Measurements from ENCODE around the gene CD101.

The CD101 gene

GRCh38 chr1:117061986-117062415 is 60.4 kb downstream of the CD101 start:
- no peaks in the 10 kb centered on the region for H3K9me3 ChIP-seq (ENCODE audit: insufficient read depth, low read length, severe bottlenecking)
- no peak overlapping the region for H2AFZ ChIP-seq (ENCODE audit: low read depth, low read length)
- peak overlapping the region; percentile 18; the same call in 1 of the 2 replicates for H3K9ac ChIP-seq (ENCODE audit: low read depth, low read length)
- no peak overlapping the region for H3K27ac ChIP-seq (ENCODE audit: low read length)
- no peaks in the 10 kb centered on the region for H3K27me3 ChIP-seq (ENCODE audit: insufficient read depth, low read length, poor library complexity)
- H3K4me3 ChIP-seq (ENCODE audit: low read depth in 1 of 2, low read length in 2 of 2), result peak overlapping the region in 1 of 2 experiments; percentile 7; a peak in 1 of 4 replicates
- H3K4me2 ChIP-seq (ENCODE audit: insufficient read depth, low read length), result peak overlapping the region; percentile 74; the same call in 1 of the 2 replicates
- TF ChIP-seq, protein P1, sequence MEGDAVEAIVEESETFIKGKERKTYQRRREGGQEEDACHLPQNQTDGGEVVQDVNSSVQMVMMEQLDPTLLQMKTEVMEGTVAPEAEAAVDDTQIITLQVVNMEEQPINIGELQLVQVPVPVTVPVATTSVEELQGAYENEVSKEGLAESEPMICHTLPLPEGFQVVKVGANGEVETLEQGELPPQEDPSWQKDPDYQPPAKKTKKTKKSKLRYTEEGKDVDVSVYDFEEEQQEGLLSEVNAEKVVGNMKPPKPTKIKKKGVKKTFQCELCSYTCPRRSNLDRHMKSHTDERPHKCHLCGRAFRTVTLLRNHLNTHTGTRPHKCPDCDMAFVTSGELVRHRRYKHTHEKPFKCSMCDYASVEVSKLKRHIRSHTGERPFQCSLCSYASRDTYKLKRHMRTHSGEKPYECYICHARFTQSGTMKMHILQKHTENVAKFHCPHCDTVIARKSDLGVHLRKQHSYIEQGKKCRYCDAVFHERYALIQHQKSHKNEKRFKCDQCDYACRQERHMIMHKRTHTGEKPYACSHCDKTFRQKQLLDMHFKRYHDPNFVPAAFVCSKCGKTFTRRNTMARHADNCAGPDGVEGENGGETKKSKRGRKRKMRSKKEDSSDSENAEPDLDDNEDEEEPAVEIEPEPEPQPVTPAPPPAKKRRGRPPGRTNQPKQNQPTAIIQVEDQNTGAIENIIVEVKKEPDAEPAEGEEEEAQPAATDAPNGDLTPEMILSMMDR (IDR thresholded peaks at IDR 0.05; ENCODE audit: borderline replicate concordance, extremely low read depth, low read length, poor library complexity, severe bottlenecking), result no peak
- no peak for TF ChIP-seq EZH2 (IDR thresholded peaks at IDR 0.05; ENCODE audit: borderline replicate concordance, low read depth, low read length, severe bottlenecking)
- no peaks in the 10 kb centered on the region for H4K20me1 ChIP-seq (ENCODE audit: insufficient read depth, low read length)
- DNase-seq (no peak), ATAC-seq (ENCODE audit: insufficient read depth, low read depth) (no peak)
- peaks cover 53% of the 10 kb centered on the region for H3K36me3 ChIP-seq (ENCODE audit: insufficient read depth, low read length)
- peaks cover 81% of the 10 kb centered on the region for H3K79me2 ChIP-seq (ENCODE audit: insufficient read depth, low read length)
- peaks cover 56% of the 10 kb centered on the region for H3K4me1 ChIP-seq (ENCODE audit: insufficient read depth, low read length)

DNA sequence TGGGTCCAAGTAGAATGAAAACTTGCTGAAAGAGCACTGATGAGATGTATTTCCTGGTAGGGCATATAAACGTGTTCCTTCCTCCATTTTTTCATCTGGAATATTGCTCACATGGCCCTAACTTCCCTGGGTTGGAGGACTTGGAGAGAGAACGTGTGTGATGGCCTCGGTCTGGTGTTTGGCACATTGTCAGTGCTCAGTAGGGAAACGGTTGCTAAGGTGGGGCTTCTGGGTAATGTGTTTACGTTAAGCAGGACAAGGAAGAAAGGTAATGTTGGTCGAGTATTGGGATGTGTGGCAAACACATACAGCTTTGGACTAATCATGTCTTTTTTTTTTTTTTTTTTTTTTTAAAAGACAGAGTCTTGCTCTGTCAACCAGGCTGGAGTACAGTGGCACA is 64.8 kb downstream of the CD101 start:
- TF ChIP-seq, protein P1 (IDR thresholded peaks at IDR 0.05; ENCODE audit: borderline replicate concordance, extremely low read depth, low read length, poor library complexity, severe bottlenecking), result no peak
- TF ChIP-seq EZH2 (IDR thresholded peaks at IDR 0.05; ENCODE audit: borderline replicate concordance, low read depth, low read length, severe bottlenecking), result no peak
- H4K20me1 ChIP-seq (ENCODE audit: insufficient read depth, low read length), result peaks cover 7% of the 10 kb centered on the region
- no peak overlapping the region for H3K9ac ChIP-seq (ENCODE audit: low read depth, low read length)
- H3K4me1 ChIP-seq (ENCODE audit: insufficient read depth, low read length), result peaks cover 31% of the 10 kb centered on the region
- no peak overlapping the region for H3K4me3 ChIP-seq (ENCODE audit: low read depth in 1 of 2, low read length in 2 of 2)
- no peak for ATAC-seq (ENCODE audit: insufficient read depth, low read depth)
- H3K9me3 ChIP-seq (ENCODE audit: insufficient read depth, low read length, severe bottlenecking), result no peaks in the 10 kb centered on the region
- peaks cover 88% of the 10 kb centered on the region for H3K36me3 ChIP-seq (ENCODE audit: insufficient read depth, low read length)
- 0 out of 2 replicates have a peak overlapping the region, but pooled peaks have one; percentile 4 for H3K27ac ChIP-seq (ENCODE audit: low read length)
- no peak overlapping the region for H3K4me2 ChIP-seq (ENCODE audit: insufficient read depth, low read length)
- no peak for DNase-seq
- H3K79me2 ChIP-seq (ENCODE audit: insufficient read depth, low read length), result peaks cover 87% of the 10 kb centered on the region
- H2AFZ ChIP-seq (ENCODE audit: low read depth, low read length), result no peak overlapping the region
- no peaks in the 10 kb centered on the region for H3K27me3 ChIP-seq (ENCODE audit: insufficient read depth, low read length, poor library complexity)

DNA sequence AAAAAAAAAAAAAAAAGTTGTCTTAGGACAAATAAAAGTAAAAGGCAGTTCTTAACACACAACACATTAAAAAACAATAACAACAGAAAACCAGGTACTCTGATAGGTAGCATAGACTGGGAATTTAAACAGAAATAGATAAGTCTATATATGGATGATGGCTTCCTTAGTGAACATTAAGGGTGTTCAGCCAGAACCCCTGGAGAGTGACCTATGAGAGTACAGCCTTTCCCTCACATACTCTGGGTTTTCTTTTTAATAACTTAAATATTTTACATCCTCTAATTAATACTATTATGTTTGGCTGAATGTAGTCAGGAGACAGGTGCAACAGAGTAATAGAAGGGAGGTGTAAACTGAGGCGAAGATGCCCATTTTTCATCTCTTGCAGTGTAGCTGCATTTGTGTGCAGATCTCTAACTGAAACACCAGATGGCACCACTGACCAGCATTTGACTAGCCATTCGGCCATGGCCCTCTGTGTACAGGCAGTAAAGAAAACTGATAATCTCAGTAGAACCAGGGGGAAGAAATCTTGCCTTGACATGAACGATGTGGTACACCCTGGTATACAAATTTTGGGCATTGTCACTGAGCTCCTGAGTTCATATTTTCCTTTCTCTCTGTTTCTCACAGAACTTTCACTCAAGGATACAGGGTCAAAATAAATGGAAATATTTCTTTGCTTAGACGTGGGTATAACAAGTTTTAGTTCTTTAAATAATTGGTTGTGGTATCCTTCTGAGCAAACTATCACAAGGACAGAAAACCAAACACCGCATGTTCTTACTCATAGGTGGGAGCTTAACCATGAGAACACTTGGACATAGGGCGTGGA is 66.2 kb downstream of the CD101 start:
- no peaks in the 10 kb centered on the region for H3K9me3 ChIP-seq (ENCODE audit: insufficient read depth, low read length, severe bottlenecking)
- no peak overlapping the region for H3K9ac ChIP-seq (ENCODE audit: low read depth, low read length)
- no peaks in the 10 kb centered on the region for H3K27me3 ChIP-seq (ENCODE audit: insufficient read depth, low read length, poor library complexity)
- TF ChIP-seq, protein P1 (IDR thresholded peaks at IDR 0.05; ENCODE audit: borderline replicate concordance, extremely low read depth, low read length, poor library complexity, severe bottlenecking), result peak; percentile 65
- no peak for TF ChIP-seq EZH2 (IDR thresholded peaks at IDR 0.05; ENCODE audit: borderline replicate concordance, low read depth, low read length, severe bottlenecking)
- H3K4me1 ChIP-seq (ENCODE audit: insufficient read depth, low read length), result peaks cover 17% of the 10 kb centered on the region
- DNase-seq (peak; percentile 21), ATAC-seq (ENCODE audit: insufficient read depth, low read depth) (peak; percentile 66)
- peaks cover 85% of the 10 kb centered on the region for H3K79me2 ChIP-seq (ENCODE audit: insufficient read depth, low read length)
- peaks cover 7% of the 10 kb centered on the region for H4K20me1 ChIP-seq (ENCODE audit: insufficient read depth, low read length)
- H3K4me2 ChIP-seq (ENCODE audit: insufficient read depth, low read length), result no peak overlapping the region
- peaks cover 87% of the 10 kb centered on the region for H3K36me3 ChIP-seq (ENCODE audit: insufficient read depth, low read length)
- no peak overlapping the region for H3K4me3 ChIP-seq (ENCODE audit: low read depth in 1 of 2, low read length in 2 of 2)
- H3K27ac ChIP-seq (ENCODE audit: low read length), result no peak overlapping the region
- no peak overlapping the region for H2AFZ ChIP-seq (ENCODE audit: low read depth, low read length)

All from DND-41 (cell line).